NB4 (cell line): ENCODE results near the gene SLC37A1.

Experiments used
- CTCF ChIP-seq: IDR thresholded peaks from one replicate; pipeline ENCODE4 v1.5.1; 2012; ENCODE audit warnings: low read depth, low read length
- POLR2A ChIP-seq: IDR thresholded peaks from 2 replicates; pipeline ENCODE4 v1.6.1; 2011; ENCODE audit warnings: mild to moderate bottlenecking; ENCODE audit not compliant: insufficient read length; ENCODE audit errors: extremely low read depth

GRCh38 chr21:42617486-42617885 lies 103.8 kb downstream of the SLC37A1 start:
- TF ChIP-seq CTCF (no peak), POLR2A (no peak)
